ENCODE data around the gene CELSR1. TPM values are rescaled to one million over a fixed set of nuclear protein-coding genes. Genes with fewer than 3 reads are reported as not detected.

The CELSR1 gene
- total RNA-seq, 2 donors from 2014 or later = 24.4 to 34.1 TPM

DNA sequence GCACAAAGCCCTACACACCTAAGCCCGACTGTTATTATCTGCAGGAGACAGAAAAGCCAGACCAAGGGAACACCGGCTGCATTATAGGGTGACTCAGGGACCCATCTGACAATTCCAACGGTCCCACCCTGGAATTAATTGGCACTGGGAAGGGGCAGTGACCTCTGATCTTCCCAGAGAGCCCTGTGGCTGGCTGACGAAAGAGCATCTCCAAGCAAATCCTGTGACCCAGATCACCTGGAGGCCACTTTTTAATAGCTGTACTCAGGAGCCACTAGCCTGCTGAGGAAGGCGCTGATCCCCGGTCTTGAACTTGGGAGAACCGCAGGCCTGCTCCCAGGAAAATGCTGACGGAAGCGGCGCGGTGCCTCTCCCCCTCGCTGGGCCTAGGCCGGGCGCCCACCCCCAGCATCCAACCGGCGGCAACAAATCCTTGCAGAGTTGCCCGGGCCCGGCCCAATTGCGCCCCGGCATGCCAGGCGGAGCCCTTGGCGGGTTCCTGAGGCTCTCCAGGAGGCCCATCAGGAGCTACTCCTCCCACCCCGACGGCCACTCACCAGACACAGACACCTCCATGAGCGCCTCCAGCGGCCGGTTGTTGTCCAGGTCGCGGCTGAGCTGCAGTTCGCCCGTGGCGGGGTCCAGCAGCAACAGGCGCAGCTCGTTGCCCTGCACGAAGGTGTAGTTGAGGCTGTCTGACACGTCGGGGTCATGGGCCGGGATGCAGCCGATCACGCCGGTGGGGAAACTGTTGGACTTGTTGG, 4.2 kb downstream of the CELSR1 start:
- H3K27me3 ChIP-seq (ENCODE audit: control insufficient read depth, insufficient read depth, low read length, poor library complexity, severe bottlenecking) = peaks cover 14% of the 10 kb centered on the region
- H3K9me3 ChIP-seq (ENCODE audit: control insufficient read depth, low read length) = peaks cover 4% of the 10 kb centered on the region
- Mint-ChIP-seq H3K4me1 (peaks cover 23% of the 10 kb centered on the region), H3K27ac (no peak overlapping the region), H3K4me3 (peak overlapping the region; percentile 34), H3K36me3 (ENCODE audit: low read depth) (peaks cover 49% of the 10 kb centered on the region), H3K9me3 (peaks cover 26% of the 10 kb centered on the region), H3K27me3 (ENCODE audit: insufficient read depth) (peaks cover 23% of the 10 kb centered on the region)
- peaks cover 6% of the 10 kb centered on the region for H3K4me1 ChIP-seq (ENCODE audit: control insufficient read depth, insufficient read depth, low read length)
- no peak overlapping the region for H3K27ac ChIP-seq (ENCODE audit: low read depth, low read length)
- TF ChIP-seq, protein P1, sequence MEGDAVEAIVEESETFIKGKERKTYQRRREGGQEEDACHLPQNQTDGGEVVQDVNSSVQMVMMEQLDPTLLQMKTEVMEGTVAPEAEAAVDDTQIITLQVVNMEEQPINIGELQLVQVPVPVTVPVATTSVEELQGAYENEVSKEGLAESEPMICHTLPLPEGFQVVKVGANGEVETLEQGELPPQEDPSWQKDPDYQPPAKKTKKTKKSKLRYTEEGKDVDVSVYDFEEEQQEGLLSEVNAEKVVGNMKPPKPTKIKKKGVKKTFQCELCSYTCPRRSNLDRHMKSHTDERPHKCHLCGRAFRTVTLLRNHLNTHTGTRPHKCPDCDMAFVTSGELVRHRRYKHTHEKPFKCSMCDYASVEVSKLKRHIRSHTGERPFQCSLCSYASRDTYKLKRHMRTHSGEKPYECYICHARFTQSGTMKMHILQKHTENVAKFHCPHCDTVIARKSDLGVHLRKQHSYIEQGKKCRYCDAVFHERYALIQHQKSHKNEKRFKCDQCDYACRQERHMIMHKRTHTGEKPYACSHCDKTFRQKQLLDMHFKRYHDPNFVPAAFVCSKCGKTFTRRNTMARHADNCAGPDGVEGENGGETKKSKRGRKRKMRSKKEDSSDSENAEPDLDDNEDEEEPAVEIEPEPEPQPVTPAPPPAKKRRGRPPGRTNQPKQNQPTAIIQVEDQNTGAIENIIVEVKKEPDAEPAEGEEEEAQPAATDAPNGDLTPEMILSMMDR (conservative IDR thresholded peaks at IDR 0.05) = peak; percentile 15
- H3K9ac ChIP-seq (ENCODE audit: extremely low read depth, low read length, poor library complexity, severe bottlenecking) = no peak overlapping the region
- H3K36me3 ChIP-seq (ENCODE audit: control insufficient read depth, insufficient read depth, low read length) = peaks cover 24% of the 10 kb centered on the region
- H3K4me3 ChIP-seq (ENCODE audit: low read length) = peak overlapping the region; percentile 62
- DNase-seq = peak; percentile 78
- WGBS, 2 experiments (ENCODE audit: insufficient coverage in 1 of 2, insufficient read length in 1 of 2) = 88 to 93% methylated on average over 29 to 41 of the region's 41 CpGs

DNA sequence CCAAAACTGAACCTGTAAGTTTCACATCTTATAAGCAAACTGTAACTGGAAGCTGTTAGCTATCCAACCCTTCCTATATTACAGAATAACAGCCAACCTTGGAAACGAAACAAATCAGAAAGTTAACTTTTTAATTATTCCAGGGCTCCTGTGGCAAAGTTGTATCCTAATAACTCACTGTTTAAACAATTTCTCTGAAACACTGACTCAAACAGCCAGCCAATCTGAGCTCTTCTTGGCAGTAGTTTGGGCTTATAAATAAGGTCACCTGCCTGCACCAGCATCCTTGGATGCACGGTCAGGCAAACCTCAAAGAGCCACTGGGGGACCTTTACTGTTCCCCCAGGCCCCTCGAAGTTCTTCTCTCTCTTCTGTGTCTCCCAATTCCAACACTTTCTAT, 5.0 kb downstream of the CELSR1 start:
- peaks cover 9% of the 10 kb centered on the region for H3K27me3 ChIP-seq (ENCODE audit: control insufficient read depth, insufficient read depth, low read length, poor library complexity, severe bottlenecking)
- H3K27me3 Mint-ChIP-seq (ENCODE audit: insufficient read depth) = peaks cover 19% of the 10 kb centered on the region
- H3K4me3 Mint-ChIP-seq = peak overlapping the region; percentile 34
- H3K27ac Mint-ChIP-seq = no peak overlapping the region
- peak overlapping the region; percentile 62 for H3K4me3 ChIP-seq (ENCODE audit: low read length)
- peaks cover 9% of the 10 kb centered on the region for H3K4me1 ChIP-seq (ENCODE audit: control insufficient read depth, insufficient read depth, low read length)
- peaks cover 4% of the 10 kb centered on the region for H3K9me3 ChIP-seq (ENCODE audit: control insufficient read depth, low read length)
- no peak overlapping the region for H3K27ac ChIP-seq (ENCODE audit: low read depth, low read length)
- peaks cover 24% of the 10 kb centered on the region for H3K36me3 ChIP-seq (ENCODE audit: control insufficient read depth, insufficient read depth, low read length)
- WGBS, 2 experiments (ENCODE audit: insufficient coverage in 1 of 2, insufficient read length in 1 of 2) = 74 to 86% methylated on average over 1 to 3 of the region's 3 CpGs
- H3K9me3 Mint-ChIP-seq = peaks cover 26% of the 10 kb centered on the region
- no peak for DNase-seq
- H3K9ac ChIP-seq (ENCODE audit: extremely low read depth, low read length, poor library complexity, severe bottlenecking) = no peak overlapping the region
- TF ChIP-seq, protein P1 (conservative IDR thresholded peaks at IDR 0.05) = no peak
- H3K4me1 Mint-ChIP-seq = peaks cover 30% of the 10 kb centered on the region
- H3K36me3 Mint-ChIP-seq (ENCODE audit: low read depth) = peaks cover 52% of the 10 kb centered on the region

DNA sequence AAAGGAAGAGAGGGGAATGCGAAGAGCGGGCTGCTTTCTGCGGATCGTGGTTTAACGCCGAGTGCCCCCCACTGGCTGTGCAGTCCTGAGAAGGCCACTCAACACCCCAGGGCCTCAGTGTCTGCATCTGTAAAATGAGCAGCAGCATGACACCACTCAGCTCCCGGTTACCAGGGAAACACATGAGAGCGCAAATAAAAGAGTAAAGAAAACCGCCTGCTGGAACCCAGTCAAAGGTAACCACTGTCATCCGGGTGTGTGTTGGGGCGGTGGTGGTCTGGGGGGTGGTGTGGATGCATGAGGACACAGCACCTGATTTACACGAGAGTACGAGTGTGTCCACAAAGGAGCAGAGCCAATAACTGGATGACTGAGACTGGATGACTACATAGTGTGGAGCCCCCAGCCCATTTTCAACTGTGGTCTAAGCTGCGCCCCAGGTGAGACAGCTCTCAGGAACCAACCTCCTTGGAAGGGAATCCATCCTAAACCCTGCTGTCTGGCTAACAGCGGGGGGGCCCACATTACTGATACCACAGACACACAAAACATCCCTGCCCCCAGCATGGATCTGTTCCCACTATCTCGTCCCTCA, 5.7 kb downstream of the CELSR1 start:
- WGBS, 2 experiments (ENCODE audit: insufficient coverage in 1 of 2, insufficient read length in 1 of 2) = 89 to 92% methylated on average over 13 to 16 of the region's 16 CpGs
- no peak overlapping the region for H3K27ac ChIP-seq (ENCODE audit: low read depth, low read length)
- H3K27ac Mint-ChIP-seq = no peak overlapping the region
- H3K4me1 Mint-ChIP-seq = peaks cover 33% of the 10 kb centered on the region
- peaks cover 4% of the 10 kb centered on the region for H3K9me3 ChIP-seq (ENCODE audit: control insufficient read depth, low read length)
- H3K4me3 ChIP-seq (ENCODE audit: low read length) = peak overlapping the region; percentile 62
- H3K27me3 ChIP-seq (ENCODE audit: control insufficient read depth, insufficient read depth, low read length, poor library complexity, severe bottlenecking) = peaks cover 9% of the 10 kb centered on the region
- peaks cover 52% of the 10 kb centered on the region for H3K36me3 Mint-ChIP-seq (ENCODE audit: low read depth)
- DNase-seq = peak; percentile 52
- H3K36me3 ChIP-seq (ENCODE audit: control insufficient read depth, insufficient read depth, low read length) = peaks cover 24% of the 10 kb centered on the region
- peaks cover 26% of the 10 kb centered on the region for H3K9me3 Mint-ChIP-seq
- no peak overlapping the region for H3K9ac ChIP-seq (ENCODE audit: extremely low read depth, low read length, poor library complexity, severe bottlenecking)
- TF ChIP-seq, protein P1 (conservative IDR thresholded peaks at IDR 0.05) = no peak
- peaks cover 19% of the 10 kb centered on the region for H3K27me3 Mint-ChIP-seq (ENCODE audit: insufficient read depth)
- H3K4me1 ChIP-seq (ENCODE audit: control insufficient read depth, insufficient read depth, low read length) = peaks cover 9% of the 10 kb centered on the region
- peak overlapping the region; percentile 8 for H3K4me3 Mint-ChIP-seq
